Esophagus muscularis mucosa (tissue), 4 donors: ENCODE results near the gene HS1BP3.
A peak's percentile ranks its signal among the peaks of the same experiment; 100 is the strongest.

Experiments used
- CTCF ChIP-seq, 3 experiments: fragments of 200-600 bp in 2 of 3; fragments of 450-650 bp in 1 of 3; sonication (generic) in 2 of 3; IDR thresholded peaks; one replicate each; pipeline ENCODE4 v1.5.1; 2017 to 2019; ENCODE audit warnings: antibody characterized with exemption in 3 of 3, mild to moderate bottlenecking in 2 of 3, moderate library complexity in 1 of 3
- EP300 ChIP-seq: sonication (generic); formaldehyde crosslinking; IDR thresholded peaks from one replicate; pipeline ENCODE4 v1.6.1; 2017; ENCODE audit warnings: antibody characterized with exemption
- POLR2A ChIP-seq: fragments of 450-650 bp; IDR thresholded peaks from one replicate; pipeline ENCODE4 v1.6.1; 2017; ENCODE audit warnings: antibody characterized with exemption, moderate library complexity, mild to moderate bottlenecking, low read depth
- POLR2AphosphoS5 ChIP-seq, 2 donors: sonication (generic); formaldehyde crosslinking; IDR thresholded peaks; one replicate each; pipeline ENCODE4 v1.6.1; 2017; ENCODE audit warnings: antibody characterized with exemption in 2 of 2

GRCh38 chr2:20682167-20682920, 31.4 kb upstream of the HS1BP3 start:
- TF ChIP-seq CTCF (IDR thresholded peaks at IDR 0.05) (peak in 2 of 3 experiments; percentile 28 to 46), POLR2A (no peak), EP300 (no peak), POLR2AphosphoS5 (IDR thresholded peaks at IDR 0.05) (no peak)
